DND-41 (cell line): Measurements from ENCODE around the gene LANCL3.

Source experiments
- ATAC-seq: fragments of 200-7000 bp; cut with Tn5 transposase; 3 replicates; pipeline ENCODE4 v1.9.1; 2021; ENCODE audit warnings: low read depth; ENCODE audit not compliant: insufficient read depth
- DNase-seq: peaks from one replicate; pipeline ENCODE4 v3.0.0-alpha.2; 2020
- H2AFZ ChIP-seq: 2 replicates; pipeline ENCODE4 v1.6.0; 2012; ENCODE audit warnings: low read depth, low read length
- H3K27ac ChIP-seq: 2 replicates; pipeline ENCODE4 v1.5.1; 2012; ENCODE audit warnings: low read length, inconsistent platforms
- H3K27me3 ChIP-seq: fragments of 200-600 bp; sonication (generic); 2 replicates; pipeline ENCODE4 v1.6.0; 2012; ENCODE audit warnings: low read length, mild to moderate bottlenecking, inconsistent platforms; ENCODE audit not compliant: insufficient read depth, poor library complexity
- H3K36me3 ChIP-seq: 2 replicates; pipeline ENCODE4 v1.5.1; 2012; ENCODE audit warnings: low read length, inconsistent platforms; ENCODE audit not compliant: insufficient read depth
- H3K4me1 ChIP-seq: 2 replicates; pipeline ENCODE4 v1.5.1; 2012; ENCODE audit warnings: mild to moderate bottlenecking, low read length; ENCODE audit not compliant: insufficient read depth
- H3K4me2 ChIP-seq: 2 replicates; pipeline ENCODE4 v1.6.0; 2012; ENCODE audit warnings: mild to moderate bottlenecking, moderate library complexity, low read length, inconsistent platforms; ENCODE audit not compliant: insufficient read depth
- H3K4me3 ChIP-seq, 2 experiments: fragments of 200-600 bp in 1 of 2; shearing (Covaris generic) in 1 of 2; 2 replicates each; pipeline ENCODE4 v1.5.1; 2012 to 2016; ENCODE audit warnings: inconsistent platforms in 2 of 2, low read length in 2 of 2, mild to moderate bottlenecking in 2 of 2, low read depth in 1 of 2, moderate library complexity in 1 of 2
- H3K79me2 ChIP-seq: 2 replicates; pipeline ENCODE4 v1.6.0; 2012; ENCODE audit warnings: low read length, inconsistent platforms; ENCODE audit not compliant: insufficient read depth
- H3K9ac ChIP-seq: 2 replicates; pipeline ENCODE4 v1.6.0; 2012; ENCODE audit warnings: low read depth, mild to moderate bottlenecking, inconsistent platforms, low read length, moderate library complexity
- H3K9me3 ChIP-seq: 2 replicates; pipeline ENCODE4 v1.5.1; 2012; ENCODE audit warnings: low read length, moderate library complexity, mild to moderate bottlenecking, inconsistent platforms; ENCODE audit not compliant: insufficient read depth, severe bottlenecking
- H4K20me1 ChIP-seq: 2 replicates; pipeline ENCODE4 v1.6.0; 2012; ENCODE audit warnings: low read length; ENCODE audit not compliant: insufficient read depth
- EZH2 ChIP-seq: IDR thresholded peaks from 3 replicates; pipeline ENCODE4 v1.6.1; 2012; ENCODE audit warnings: borderline replicate concordance, low read depth, mild to moderate bottlenecking, moderate library complexity, low read length, inconsistent platforms; ENCODE audit not compliant: severe bottlenecking
- TF ChIP-seq, protein P1 (sequence below): IDR thresholded peaks from 2 replicates; pipeline ENCODE4 v1.5.1; 2012; ENCODE audit warnings: borderline replicate concordance, low read length, moderate library complexity, mild to moderate bottlenecking; ENCODE audit not compliant: poor library complexity, severe bottlenecking; ENCODE audit errors: extremely low read depth

Gene LANCL3

DNA sequence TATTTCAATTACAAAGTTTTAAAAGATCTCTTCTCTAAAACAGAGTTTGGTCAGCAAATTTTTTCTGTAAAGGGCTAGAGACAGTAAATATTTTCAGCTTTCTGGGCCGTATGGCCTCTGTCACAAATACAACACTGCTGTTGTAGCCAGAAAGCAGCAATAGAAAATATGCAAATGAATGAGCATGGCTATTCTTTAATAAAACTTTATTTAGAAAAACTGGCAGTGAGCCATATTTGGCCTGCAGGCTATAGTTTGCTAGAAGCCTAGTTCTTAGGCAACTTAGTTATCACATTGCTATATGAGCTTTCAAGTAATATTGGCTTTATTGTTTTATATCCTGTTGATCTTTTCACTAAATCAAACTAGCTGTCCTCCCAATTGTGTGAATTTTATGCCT lies 87.6 kb downstream of the LANCL3 start:
- no peaks in the 10 kb centered on the region for H3K27me3 ChIP-seq
- TF ChIP-seq, protein P1, sequence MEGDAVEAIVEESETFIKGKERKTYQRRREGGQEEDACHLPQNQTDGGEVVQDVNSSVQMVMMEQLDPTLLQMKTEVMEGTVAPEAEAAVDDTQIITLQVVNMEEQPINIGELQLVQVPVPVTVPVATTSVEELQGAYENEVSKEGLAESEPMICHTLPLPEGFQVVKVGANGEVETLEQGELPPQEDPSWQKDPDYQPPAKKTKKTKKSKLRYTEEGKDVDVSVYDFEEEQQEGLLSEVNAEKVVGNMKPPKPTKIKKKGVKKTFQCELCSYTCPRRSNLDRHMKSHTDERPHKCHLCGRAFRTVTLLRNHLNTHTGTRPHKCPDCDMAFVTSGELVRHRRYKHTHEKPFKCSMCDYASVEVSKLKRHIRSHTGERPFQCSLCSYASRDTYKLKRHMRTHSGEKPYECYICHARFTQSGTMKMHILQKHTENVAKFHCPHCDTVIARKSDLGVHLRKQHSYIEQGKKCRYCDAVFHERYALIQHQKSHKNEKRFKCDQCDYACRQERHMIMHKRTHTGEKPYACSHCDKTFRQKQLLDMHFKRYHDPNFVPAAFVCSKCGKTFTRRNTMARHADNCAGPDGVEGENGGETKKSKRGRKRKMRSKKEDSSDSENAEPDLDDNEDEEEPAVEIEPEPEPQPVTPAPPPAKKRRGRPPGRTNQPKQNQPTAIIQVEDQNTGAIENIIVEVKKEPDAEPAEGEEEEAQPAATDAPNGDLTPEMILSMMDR: no peak
- no peak for TF ChIP-seq EZH2
- H3K4me1 ChIP-seq: no peaks in the 10 kb centered on the region
- no peaks in the 10 kb centered on the region for H3K36me3 ChIP-seq
- no peaks in the 10 kb centered on the region for H4K20me1 ChIP-seq
- no peak overlapping the region for H3K27ac ChIP-seq
- DNase-seq (no peak), ATAC-seq (no peak)
- no peak overlapping the region for H3K4me3 ChIP-seq
- no peaks in the 10 kb centered on the region for H3K79me2 ChIP-seq
- H2AFZ ChIP-seq: no peak overlapping the region
- no peak overlapping the region for H3K9ac ChIP-seq
- no peaks in the 10 kb centered on the region for H3K9me3 ChIP-seq
- no peak overlapping the region for H3K4me2 ChIP-seq

DNA sequence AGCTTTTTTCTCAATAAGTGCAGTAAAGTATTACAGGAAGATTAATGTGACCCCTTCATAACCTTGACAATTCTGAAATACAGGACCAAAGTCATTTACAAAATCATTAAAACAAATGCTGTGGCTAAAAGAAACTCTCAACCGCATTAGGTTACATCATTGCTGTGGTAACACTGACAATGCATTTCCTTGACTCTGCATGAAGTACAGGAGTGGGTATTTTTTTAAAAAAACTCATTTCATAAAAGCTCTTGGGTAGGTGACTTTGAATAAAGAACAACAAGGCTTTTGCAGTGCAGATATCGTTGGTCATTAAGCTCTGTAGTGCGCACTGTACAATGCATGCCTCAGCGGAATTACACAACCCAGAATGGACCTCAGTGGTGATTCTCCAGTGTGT lies 90.7 kb downstream of the LANCL3 start:
- H3K4me2 ChIP-seq: no peak overlapping the region
- no peaks in the 10 kb centered on the region for H3K79me2 ChIP-seq
- ATAC-seq (no peak), DNase-seq (no peak)
- no peaks in the 10 kb centered on the region for H3K27me3 ChIP-seq
- no peak overlapping the region for H3K9ac ChIP-seq
- no peaks in the 10 kb centered on the region for H4K20me1 ChIP-seq
- no peak overlapping the region for H3K27ac ChIP-seq
- H3K4me3 ChIP-seq: no peak overlapping the region
- H3K9me3 ChIP-seq: no peaks in the 10 kb centered on the region
- H2AFZ ChIP-seq: no peak overlapping the region
- H3K4me1 ChIP-seq: no peaks in the 10 kb centered on the region
- TF ChIP-seq, protein P1: no peak
- no peak for TF ChIP-seq EZH2
- no peaks in the 10 kb centered on the region for H3K36me3 ChIP-seq

DNA sequence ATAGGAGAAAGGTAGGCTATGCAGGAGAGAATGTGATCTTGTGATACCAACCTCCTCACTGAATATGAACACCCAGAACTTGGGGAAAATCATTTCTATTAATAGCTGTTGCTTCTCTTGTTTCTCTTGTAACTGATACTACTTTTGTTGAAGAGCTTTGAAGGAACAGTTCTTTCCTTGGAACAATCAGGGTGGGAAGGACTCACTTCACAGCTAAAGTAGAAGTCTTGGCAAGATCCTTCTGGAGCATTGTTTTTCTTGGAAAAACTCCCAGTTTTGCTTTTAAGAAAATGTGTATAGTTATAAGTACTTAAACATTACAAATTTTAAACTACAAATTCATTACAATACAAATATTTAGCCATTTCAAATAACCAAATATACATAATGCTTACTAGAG lies 95.1 kb downstream of the LANCL3 start:
- H3K4me1 ChIP-seq: no peaks in the 10 kb centered on the region
- no peaks in the 10 kb centered on the region for H4K20me1 ChIP-seq
- no peak overlapping the region for H3K27ac ChIP-seq
- no peak overlapping the region for H3K4me2 ChIP-seq
- no peaks in the 10 kb centered on the region for H3K79me2 ChIP-seq
- H3K36me3 ChIP-seq: no peaks in the 10 kb centered on the region
- no peak overlapping the region for H3K4me3 ChIP-seq
- H3K27me3 ChIP-seq: no peaks in the 10 kb centered on the region
- no peak for TF ChIP-seq EZH2
- TF ChIP-seq, protein P1: no peak
- H3K9ac ChIP-seq: no peak overlapping the region
- no peak for DNase-seq
- no peak overlapping the region for H2AFZ ChIP-seq
- H3K9me3 ChIP-seq: no peaks in the 10 kb centered on the region
- ATAC-seq: no peak

DNA sequence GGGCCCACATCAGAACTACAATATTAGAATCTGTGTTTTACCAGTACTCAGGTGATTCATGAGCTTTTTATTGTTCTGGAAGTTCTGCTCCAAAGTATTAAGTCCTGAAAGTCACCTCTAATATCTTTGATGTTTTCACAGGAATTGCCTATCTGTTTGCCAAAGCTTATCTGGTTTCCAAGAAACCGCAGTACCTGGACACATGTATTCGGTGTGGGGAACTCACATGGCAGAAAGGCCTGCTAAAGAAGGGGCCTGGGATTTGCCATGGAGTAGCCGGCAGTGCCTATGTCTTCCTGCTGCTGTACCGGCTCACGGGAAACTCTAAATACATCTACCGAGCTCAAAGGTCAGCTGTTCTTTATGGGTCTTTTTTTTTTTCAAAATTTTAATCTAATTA lies 95.7 kb downstream of the LANCL3 start:
- Histone ChIP-seq H3K79me2 (no peaks in the 10 kb centered on the region), H3K27ac (no peak overlapping the region), H3K9ac (no peak overlapping the region), H3K4me2 (no peak overlapping the region), H3K9me3 (no peaks in the 10 kb centered on the region), H4K20me1 (no peaks in the 10 kb centered on the region), H3K36me3 (no peaks in the 10 kb centered on the region), H3K4me3 (no peak overlapping the region), H3K4me1 (no peaks in the 10 kb centered on the region), H3K27me3 (no peaks in the 10 kb centered on the region), H2AFZ (no peak overlapping the region)
- DNase-seq: no peak
- TF ChIP-seq, protein P1: no peak
- TF ChIP-seq EZH2: no peak
- ATAC-seq: no peak
